DOHH2 (cell line): ENCODE measurements around the gene ST7.
"Not testable (repeated sequence)": the region's sequence is repeated elsewhere in the genome, so short reads cannot be mapped to it uniquely, and the experiment has no call there.

Experiments used
- H3F3A ChIP-seq: fragments of 200-600 bp; sonication (generic), shearing (Covaris generic); 2 replicates; pipeline ENCODE4 v1.6.0; 2016; ENCODE audit warnings: antibody characterized with exemption, mild to moderate bottlenecking; ENCODE audit not compliant: control insufficient read depth, insufficient read depth
- H3K27ac ChIP-seq: fragments of 200-600 bp; sonication (generic); 2 replicates; pipeline ENCODE4 v1.5.1; 2014; ENCODE audit warnings: low read depth, mild to moderate bottlenecking, low read length, moderate library complexity
- H3K27me3 ChIP-seq: fragments of 200-600 bp; sonication (generic); 2 replicates; pipeline ENCODE4 v1.6.1; 2014; ENCODE audit warnings: mild to moderate bottlenecking, low read length, mixed read lengths; ENCODE audit not compliant: control insufficient read depth
- H3K36me3 ChIP-seq: fragments of 200-600 bp; sonication (generic); 2 replicates; pipeline ENCODE4 v1.6.1; 2014; ENCODE audit warnings: mild to moderate bottlenecking, low read length, moderate library complexity, mixed read lengths; ENCODE audit not compliant: control insufficient read depth
- H3K4me1 ChIP-seq: fragments of 200-600 bp; sonication (generic); 2 replicates; pipeline ENCODE4 v1.6.1; 2014; ENCODE audit warnings: mild to moderate bottlenecking, low read length, mixed read lengths; ENCODE audit not compliant: control insufficient read depth
- H3K4me2 ChIP-seq: fragments of 200-600 bp; sonication (generic); 2 replicates; pipeline ENCODE4 v1.6.0; 2014; ENCODE audit warnings: mild to moderate bottlenecking, low read length, moderate library complexity
- H3K4me3 ChIP-seq: fragments of 200-600 bp; sonication (generic); 2 replicates; pipeline ENCODE4 v1.5.1; 2014; ENCODE audit warnings: mild to moderate bottlenecking, low read length, mixed read lengths
- H3K79me2 ChIP-seq: fragments of 200-600 bp; sonication (generic); 2 replicates; pipeline ENCODE4 v1.6.1; 2014; ENCODE audit warnings: mild to moderate bottlenecking, low read length, mixed read lengths; ENCODE audit not compliant: control insufficient read depth
- H3K9me2 ChIP-seq: fragments of 200-600 bp; sonication (generic); replicated peaks from 2 replicates; pipeline ENCODE4 v1.6.1; 2014; ENCODE audit warnings: mild to moderate bottlenecking, low read length, mixed read lengths; ENCODE audit not compliant: control insufficient read depth
- H3K9me3 ChIP-seq: fragments of 200-600 bp; sonication (generic); 2 replicates; pipeline ENCODE4 v1.6.1; 2014; ENCODE audit warnings: antibody characterized with exemption, low read length, mixed read lengths; ENCODE audit not compliant: control insufficient read depth, insufficient read depth
- H4K20me1 ChIP-seq: fragments of 200-600 bp; sonication (generic); 2 replicates; pipeline ENCODE4 v1.6.0; 2014; ENCODE audit warnings: low read depth, mild to moderate bottlenecking, antibody characterized with exemption, low read length, moderate library complexity; ENCODE audit not compliant: control insufficient read depth, insufficient read depth
- CTCF ChIP-seq: fragments of 200-600 bp; sonication (generic); IDR thresholded peaks from one replicate; pipeline ENCODE4 v1.5.1; 2014; ENCODE audit warnings: antibody characterized with exemption, mild to moderate bottlenecking, low read depth, low read length; ENCODE audit not compliant: poor library complexity, severe bottlenecking
- EZH2phosphoT487 ChIP-seq: fragments of 200-600 bp; sonication (generic); IDR thresholded peaks from 2 replicates; pipeline ENCODE4 v1.6.1; 2017; ENCODE audit warnings: borderline replicate concordance, mild to moderate bottlenecking, antibody characterized with exemption, low read length, moderate library complexity, mixed read lengths

The ST7 gene

GRCh38 chr7:116956477-116956804 lies 3.1 kb downstream of the ST7 start:
- peaks cover 11% of the 10 kb centered on the region for H3F3A ChIP-seq
- H3K4me1 ChIP-seq = peaks cover 38% of the 10 kb centered on the region
- H3K27me3 ChIP-seq = no peaks in the 10 kb centered on the region
- no peak overlapping the region for H3K27ac ChIP-seq
- no peak overlapping the region for H3K4me2 ChIP-seq
- H3K9me3 ChIP-seq = no peaks in the 10 kb centered on the region
- TF ChIP-seq EZH2phosphoT487 (no peak), CTCF (no peak)
- peaks cover 36% of the 10 kb centered on the region for H3K79me2 ChIP-seq
- H4K20me1 ChIP-seq = no peaks in the 10 kb centered on the region
- H3K9me2 ChIP-seq = no peaks in the 10 kb centered on the region
- H3K4me3 ChIP-seq = no peak overlapping the region
- no peaks in the 10 kb centered on the region for H3K36me3 ChIP-seq

GRCh38 chr7:116957874-116958273 lies 4.6 kb downstream of the ST7 start:
- TF ChIP-seq CTCF = no peak
- no peak for TF ChIP-seq EZH2phosphoT487
- H3K9me2 ChIP-seq = no peaks in the 10 kb centered on the region
- H3K4me2 ChIP-seq = peak overlapping the region; percentile 5; the same call in 1 of the 2 replicates
- H3F3A ChIP-seq = peaks cover 8% of the 10 kb centered on the region
- no peaks in the 10 kb centered on the region for H3K27me3 ChIP-seq
- no peak overlapping the region for H3K27ac ChIP-seq
- no peaks in the 10 kb centered on the region for H3K36me3 ChIP-seq
- no peaks in the 10 kb centered on the region for H3K9me3 ChIP-seq
- H3K4me3 ChIP-seq = no peak overlapping the region
- H4K20me1 ChIP-seq = no peaks in the 10 kb centered on the region
- H3K79me2 ChIP-seq = peaks cover 41% of the 10 kb centered on the region
- peaks cover 33% of the 10 kb centered on the region for H3K4me1 ChIP-seq

GRCh38 chr7:116961966-116962673 lies 8.8 kb downstream of the ST7 start:
- H3K27ac ChIP-seq, H3F3A ChIP-seq, H3K27me3 ChIP-seq, H3K4me2 ChIP-seq, H3K9me3 ChIP-seq, H3K9me2 ChIP-seq, H3K4me3 ChIP-seq, H3K36me3 ChIP-seq, H4K20me1 ChIP-seq: not testable (repeated sequence)
- H3K4me1 ChIP-seq = peaks cover 11% of the 10 kb centered on the region
- H3K79me2 ChIP-seq = peaks cover 32% of the 10 kb centered on the region

- H3K9me2 ChIP-seq = no peaks in the 10 kb centered on the region
- no peak overlapping the region for H3K4me2 ChIP-seq
- no peak overlapping the region for H3K4me3 ChIP-seq
- no peaks in the 10 kb centered on the region for H3K36me3 ChIP-seq
- H3F3A ChIP-seq = no peaks in the 10 kb centered on the region
- no peaks in the 10 kb centered on the region for H3K9me3 ChIP-seq
- H3K4me1 ChIP-seq = peaks cover under 1% of the 10 kb centered on the region; the same call in 1 of the 2 replicates
- H3K79me2 ChIP-seq = peaks cover 35% of the 10 kb centered on the region
- H3K27ac ChIP-seq = no peak overlapping the region
- H4K20me1 ChIP-seq = 0 out of 2 replicates have a peak, but pooled peaks cover 5% of the 10 kb centered on the region
- H3K27me3 ChIP-seq = no peaks in the 10 kb centered on the region
- no peak for TF ChIP-seq CTCF
- TF ChIP-seq EZH2phosphoT487 = no peak
These were observed 9.9 kb downstream of the ST7 start for GRCh38 chr7:116963234-116963633.
